HG02970 (cell line): ENCODE results near the gene SCARB2.
"Not testable (repeated sequence)": the region's sequence is repeated elsewhere in the genome, so short reads cannot be mapped to it uniquely, and the experiment has no call there.

Source experiments
- ATAC-seq: cut with Tn5 transposase; IDR thresholded peaks from one replicate; pipeline ENCODE4 v1.9.1; 2021; ENCODE audit warnings: mild to moderate bottlenecking, moderate library complexity, moderate number of reproducible peaks; ENCODE audit not compliant: unreplicated experiment, low FRiP score

Gene SCARB2

GRCh38 chr4:76213415-76214176, at the start of gene SCARB2:
TSS of gene SCARB2 (minus strand) at chr4:76213824. CDS start at chr4:76213543, 281 bp downstream.
- ATAC-seq: peak; percentile 77

- ATAC-seq: no peak
These were observed 46.9 kb upstream of the SCARB2 start for GRCh38 chr4:76260571-76260970.

GRCh38 chr4:76257824-76258223, 44.2 kb upstream of the SCARB2 start:
- ATAC-seq: no peak

GRCh38 chr4:76256968-76257367, 43.3 kb upstream of the SCARB2 start:
- ATAC-seq: no peak

- no peak for ATAC-seq
These were observed 42.4 kb upstream of the SCARB2 start for GRCh38 chr4:76256032-76256431.

GRCh38 chr4:76253511-76253910, 39.9 kb upstream of the SCARB2 start:
- no peak for ATAC-seq

GRCh38 chr4:76252271-76252653, 38.6 kb upstream of the SCARB2 start:
- no peak for ATAC-seq

GRCh38 chr4:76251441-76252270, 38.0 kb upstream of the SCARB2 start, which contains the start of gene FAM47E:
TSS of gene FAM47E (plus strand) at chr4:76251721. CDS start at chr4:76251747, 26 bp downstream.
- no peak for ATAC-seq

GRCh38 chr4:76250962-76251361, 37.3 kb upstream of the SCARB2 start:
- ATAC-seq: no peak

GRCh38 chr4:76246852-76247251, 33.2 kb upstream of the SCARB2 start:
- no peak for ATAC-seq

GRCh38 chr4:76246025-76246424, 32.4 kb upstream of the SCARB2 start:
- no peak for ATAC-seq

- not testable (repeated sequence) for ATAC-seq
These were observed 30.3 kb upstream of the SCARB2 start for GRCh38 chr4:76243877-76244276.

GRCh38 chr4:76240236-76240635, 26.6 kb upstream of the SCARB2 start:
- no peak for ATAC-seq

- no peak for ATAC-seq
These were observed 25.1 kb upstream of the SCARB2 start for GRCh38 chr4:76238701-76239100.

GRCh38 chr4:76238236-76238635, 24.6 kb upstream of the SCARB2 start:
- ATAC-seq: no peak

- ATAC-seq: no peak
These were observed 22.3 kb upstream of the SCARB2 start for GRCh38 chr4:76235915-76236314.

- ATAC-seq: no peak
These were observed 21.8 kb upstream of the SCARB2 start for GRCh38 chr4:76235407-76235806.

- ATAC-seq: no peak
These were observed 21.0 kb upstream of the SCARB2 start for GRCh38 chr4:76234679-76235044.

- no peak for ATAC-seq
These were observed 20.5 kb upstream of the SCARB2 start for GRCh38 chr4:76233967-76234678.

GRCh38 chr4:76233529-76233928, 19.9 kb upstream of the SCARB2 start:
- no peak for ATAC-seq

- no peak for ATAC-seq
These were observed 19.5 kb upstream of the SCARB2 start for GRCh38 chr4:76233083-76233482.
